Thymus (tissue), 11 donors: ENCODE data around the gene REPIN1. TPM values are rescaled to one million over a fixed set of nuclear protein-coding genes. Genes with fewer than 3 reads are reported as not detected.

Source experiments
- DNase-seq, 9 donors: peaks; one replicate each; pipeline ENCODE4 v3.0.0-alpha.2; 2013; ENCODE audit warnings: low spot score in 9 of 9, low read depth in 6 of 9, missing footprints in 1 of 9
- H3K27ac ChIP-seq, 2 donors: one replicate each; pipeline ENCODE4 v1.5.1; 2013; ENCODE audit warnings: control low read depth in 1 of 2, low read depth in 1 of 2, low read length in 1 of 2, mild to moderate bottlenecking in 1 of 2, moderate library complexity in 1 of 2
- H3K27me3 ChIP-seq, 2 donors: one replicate each; pipeline ENCODE4 v1.5.1; 2013; ENCODE audit warnings: low read length in 1 of 2; ENCODE audit not compliant: control insufficient read depth in 2 of 2, insufficient read depth in 1 of 2
- H3K36me3 ChIP-seq, 2 donors: one replicate each; pipeline ENCODE4 v1.5.1; 2013; ENCODE audit warnings: low read length in 1 of 2, mild to moderate bottlenecking in 1 of 2, moderate library complexity in 1 of 2; ENCODE audit not compliant: control insufficient read depth in 2 of 2, insufficient read depth in 2 of 2
- H3K4me1 ChIP-seq, 2 donors: one replicate each; pipeline ENCODE4 v1.5.1; 2013; ENCODE audit warnings: low read length in 2 of 2; ENCODE audit not compliant: control insufficient read depth in 2 of 2, insufficient read depth in 2 of 2
- H3K4me3 ChIP-seq, 2 donors: one replicate each; pipeline ENCODE4 v1.5.1; 2013; ENCODE audit warnings: low read length in 2 of 2, control low read depth in 1 of 2, mild to moderate bottlenecking in 1 of 2
- H3K9me3 ChIP-seq, 2 donors: one replicate each; pipeline ENCODE4 v1.5.1; 2013; ENCODE audit warnings: low read length in 1 of 2, mild to moderate bottlenecking in 1 of 2; ENCODE audit not compliant: control insufficient read depth in 2 of 2, insufficient read depth in 1 of 2
- WGBS: extraction: QIAGEN DNeasy Blood & Tissue Kit; methylation state at CpG from one replicate; pipeline ENCODE4 v1.1.7; 2013; 5-methylcytosine and 5-hydroxymethylcytosine counted together
- polyA plus RNA-seq: library from polyadenylated mRNA; stranded (reverse); fragments of 200-250 nt; gene quantifications from one replicate; pipeline ENCODE4 v1.2.3, GENCODE V29; 2013
- total RNA-seq: library from RNA; stranded (reverse); fragments of 120-200 nt; gene quantifications from one replicate; pipeline ENCODE4 v1.2.4, GENCODE V29; 2013
- donor health status: healthy.

REPIN1 gene
- total and polyA plus RNA-seq, 2 donors, result 58.9 to 97.0 TPM

- Histone ChIP-seq H3K4me3 (peak overlapping the region in 1 of 2 donors; percentile 27), H3K27ac (no peak overlapping the region), H3K36me3 (peaks cover 21 to 22% of the 10 kb centered on the region in 2 donors), H3K4me1 (peaks cover 0 to 17% of the 10 kb centered on the region in 2 donors), H3K27me3 (peaks cover 6 to 54% of the 10 kb centered on the region in 2 donors), H3K9me3 (peaks cover 0 to 8% of the 10 kb centered on the region in 2 donors)
- 10% methylated on average over 29 of the region's 29 CpGs for WGBS
- no peak for DNase-seq
These were observed 27.8 kb upstream of the REPIN1 start for GRCh38 chr7:150340875-150341262.

DNA sequence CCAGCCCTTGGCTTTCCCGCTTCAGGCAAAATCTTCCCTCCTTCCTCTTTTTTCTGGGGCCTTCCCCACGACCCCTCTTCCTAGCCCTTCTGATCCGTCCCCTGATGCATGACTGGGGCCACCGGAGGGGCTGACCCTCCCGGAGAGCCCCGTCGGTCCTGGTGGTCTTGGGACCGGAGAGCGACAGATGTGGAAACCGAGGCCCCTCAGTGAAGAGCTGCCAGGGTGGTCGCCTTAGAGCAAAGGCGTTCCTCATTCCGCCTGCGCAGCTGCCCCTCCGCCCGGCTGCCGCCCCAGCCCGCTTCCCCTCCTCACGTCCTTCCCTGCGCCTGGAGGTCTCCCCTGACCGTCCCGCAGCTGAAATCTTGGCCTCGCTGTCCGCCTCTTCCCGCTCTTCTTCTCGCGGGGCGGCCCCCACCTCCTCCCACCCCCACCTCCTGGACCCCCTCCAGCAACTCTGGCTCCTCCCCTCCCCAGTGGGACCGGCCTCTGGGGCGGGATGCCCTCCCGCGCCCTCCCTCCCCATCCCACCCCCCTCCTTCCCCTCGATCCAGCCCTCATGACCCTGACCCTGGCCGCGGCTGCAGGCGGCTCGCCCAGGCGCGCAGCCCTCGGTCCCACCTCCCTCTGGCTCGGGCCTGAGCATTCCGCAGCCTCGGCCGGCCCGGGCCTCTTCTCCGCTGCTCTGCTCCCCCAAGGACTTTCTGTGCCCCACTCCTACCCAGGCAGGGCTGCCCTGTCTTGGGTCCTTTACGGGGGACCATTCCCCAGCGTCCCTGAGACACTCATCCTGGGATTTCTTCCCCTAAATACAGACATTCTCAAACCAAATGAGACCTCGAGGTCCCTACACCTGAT is 27.1 kb upstream of the REPIN1 start, which contains the start of gene RARRES2:
Gene RARRES2 (minus strand): TSS at position 367 of the 858 bp plus-strand sequence. CDS start 1,020 bp downstream, outside the sequence.
- Histone ChIP-seq H3K27me3 (peaks cover 6 to 54% of the 10 kb centered on the region in 2 donors), H3K4me3 (peak within 1 kb of the TSS in 1 of 2 donors; percentile 27), H3K9me3 (peaks cover 0 to 8% of the 10 kb centered on the region in 2 donors), H3K27ac (no peak within 1 kb of the TSS), H3K36me3 (peaks cover 20 to 21% of the 10 kb centered on the region in 2 donors), H3K4me1 (peaks cover 0 to 17% of the 10 kb centered on the region in 2 donors)
- DNase-seq, result no peak
- WGBS, result 45% methylated on average over 49 of the region's 49 CpGs

GRCh38 chr7:150342121-150342408 is 26.6 kb upstream of the REPIN1 start:
- H3K4me1 ChIP-seq, result peaks cover 0 to 17% of the 10 kb centered on the region in 2 donors
- DNase-seq, result no peak
- H3K27me3 ChIP-seq, result peaks cover 6 to 54% of the 10 kb centered on the region in 2 donors
- peaks cover 0 to 12% of the 10 kb centered on the region in 2 donors for H3K9me3 ChIP-seq
- H3K36me3 ChIP-seq, result peaks cover 14 to 15% of the 10 kb centered on the region in 2 donors
- no peak overlapping the region for H3K27ac ChIP-seq
- WGBS, result 96% methylated on average over 9 of the region's 9 CpGs
- no peak overlapping the region for H3K4me3 ChIP-seq

DNA sequence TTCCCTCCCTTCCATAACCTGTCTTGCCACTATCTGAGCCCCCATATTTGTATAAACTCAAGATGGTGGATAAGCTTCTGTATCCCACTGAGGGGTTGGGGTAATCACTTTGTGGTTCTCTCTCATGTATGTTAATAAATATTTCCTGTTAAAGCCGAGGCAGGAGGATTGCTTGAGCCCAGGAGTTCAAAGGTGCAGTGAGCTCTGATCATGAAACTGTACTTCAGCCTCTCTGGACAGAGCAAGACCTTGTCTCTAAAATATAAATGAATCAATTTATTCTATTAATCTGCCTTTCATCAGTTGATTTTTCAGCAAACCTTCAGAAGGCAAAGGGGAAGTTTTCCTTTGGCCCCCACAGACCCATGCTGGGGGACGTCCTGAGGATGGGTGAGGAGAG is 25.4 kb upstream of the REPIN1 start:
- Histone ChIP-seq H3K27ac (no peak overlapping the region), H3K4me3 (no peak overlapping the region), H3K9me3 (peaks cover 0 to 12% of the 10 kb centered on the region in 2 donors), H3K36me3 (peaks cover 2 to 4% of the 10 kb centered on the region in 2 donors), H3K27me3 (peaks cover 6 to 54% of the 10 kb centered on the region in 2 donors), H3K4me1 (peaks cover 0 to 17% of the 10 kb centered on the region in 2 donors)
- DNase-seq, result no peak
- 95% methylated on average over 2 of the region's 2 CpGs for WGBS

DNA sequence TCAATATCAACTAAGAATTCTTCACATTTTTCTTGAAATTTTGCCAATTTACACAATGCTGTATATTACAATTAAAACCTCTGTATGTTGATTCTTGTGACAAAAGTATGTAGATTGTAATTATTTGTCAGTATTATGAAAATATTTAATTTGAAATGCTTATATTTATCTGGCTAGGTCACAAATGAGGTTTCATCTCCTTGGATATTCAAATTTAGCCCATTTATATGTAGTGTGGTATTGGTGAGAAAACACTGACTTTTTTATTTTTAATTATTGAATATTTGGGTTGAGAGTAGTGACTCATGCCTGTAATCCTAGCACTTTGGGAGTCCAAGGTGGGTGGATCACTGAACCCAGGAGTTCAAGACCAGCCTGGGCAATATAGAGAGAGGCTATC is 24.3 kb upstream of the REPIN1 start:
- Histone ChIP-seq H3K27ac (no peak overlapping the region), H3K9me3 (peaks cover 0 to 12% of the 10 kb centered on the region in 2 donors), H3K4me1 (peaks cover 0 to 17% of the 10 kb centered on the region in 2 donors), H3K36me3 (no peaks in the 10 kb centered on the region), H3K4me3 (no peak overlapping the region), H3K27me3 (peaks cover 6 to 44% of the 10 kb centered on the region in 2 donors)
- DNase-seq, result no peak

GRCh38 chr7:150345012-150345411 is 23.6 kb upstream of the REPIN1 start:
- WGBS, result 97% methylated on average over 1 of the region's 1 CpG
- Histone ChIP-seq H3K9me3 (peaks cover 0 to 12% of the 10 kb centered on the region in 2 donors), H3K27ac (no peak overlapping the region), H3K4me1 (peaks cover 0 to 14% of the 10 kb centered on the region in 2 donors), H3K27me3 (peaks cover 6 to 38% of the 10 kb centered on the region in 2 donors), H3K4me3 (no peak overlapping the region), H3K36me3 (no peaks in the 10 kb centered on the region)
- no peak for DNase-seq

- DNase-seq, result no peak
- H3K36me3 ChIP-seq, result no peaks in the 10 kb centered on the region
- no peak overlapping the region for H3K27ac ChIP-seq
- H3K27me3 ChIP-seq, result peaks cover 0 to 18% of the 10 kb centered on the region in 2 donors
- peaks cover 0 to 12% of the 10 kb centered on the region in 2 donors for H3K9me3 ChIP-seq
- H3K4me3 ChIP-seq, result no peak overlapping the region
- no peaks in the 10 kb centered on the region for H3K4me1 ChIP-seq
- 97% methylated on average over 5 of the region's 5 CpGs for WGBS
These were observed 21.7 kb upstream of the REPIN1 start for GRCh38 chr7:150346922-150347321.

DNA sequence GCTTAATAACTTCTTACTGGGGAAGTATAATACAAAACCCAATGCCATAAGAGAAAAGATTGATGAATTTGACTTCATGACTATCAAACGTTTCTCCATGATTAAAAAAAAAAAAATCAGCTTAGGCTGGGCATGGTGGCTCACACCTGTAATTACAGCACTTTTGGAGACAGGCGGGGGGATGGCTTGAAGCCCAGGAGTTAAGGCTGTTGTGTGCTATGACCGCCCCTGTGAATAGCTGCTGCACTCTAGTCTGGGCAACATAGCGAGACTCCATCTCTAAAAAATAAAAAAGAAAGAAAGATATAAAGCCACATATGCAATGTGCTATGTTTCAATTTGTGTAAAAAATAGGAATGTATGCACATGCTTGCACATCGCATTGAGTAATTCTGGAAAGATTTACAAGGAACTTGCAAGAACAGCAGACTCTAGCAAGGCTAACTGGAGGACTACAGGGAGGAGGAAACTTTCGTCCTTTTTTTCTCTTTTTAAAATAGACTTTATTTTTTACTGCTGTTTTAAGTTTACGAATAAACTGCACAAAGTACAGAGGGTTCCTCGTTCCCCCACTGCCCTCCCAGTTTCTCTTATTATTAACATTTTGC is 16.9 kb upstream of the REPIN1 start:
- peaks cover under 1 to 9% of the 10 kb centered on the region in 2 donors for H3K4me1 ChIP-seq
- 90% methylated on average over 8 of the region's 8 CpGs for WGBS
- no peak overlapping the region for H3K4me3 ChIP-seq
- no peak for DNase-seq
- no peak overlapping the region for H3K27ac ChIP-seq
- peaks cover 0 to 2% of the 10 kb centered on the region in 2 donors for H3K9me3 ChIP-seq
- H3K27me3 ChIP-seq, result no peaks in the 10 kb centered on the region
- H3K36me3 ChIP-seq, result no peaks in the 10 kb centered on the region

GRCh38 chr7:150355666-150356059 is 13.0 kb upstream of the REPIN1 start:
- Histone ChIP-seq H3K4me3 (no peak overlapping the region), H3K4me1 (peaks cover 33 to 46% of the 10 kb centered on the region in 2 donors), H3K27me3 (no peaks in the 10 kb centered on the region), H3K9me3 (no peaks in the 10 kb centered on the region), H3K36me3 (no peaks in the 10 kb centered on the region), H3K27ac (no peak overlapping the region)
- WGBS, result 79% methylated on average over 1 of the region's 1 CpG
- DNase-seq, result no peak
